HFF-Myc (cell line): ENCODE measurements around the gene ALK.

Source experiments
- DNase-seq: peaks from one replicate; pipeline ENCODE4 v3.0.0-alpha.2; 2011; ENCODE audit warnings: low read depth; ENCODE audit errors: extremely low read depth
- H3K4me3 ChIP-seq: replicated peaks from 2 replicates; pipeline ENCODE4 v1.5.1; 2011; ENCODE audit warnings: low read depth, mild to moderate bottlenecking, control low read depth, low read length
- TF ChIP-seq, protein P1 (sequence below): IDR thresholded peaks from 2 replicates; pipeline ENCODE4 v1.5.1; 2012; ENCODE audit warnings: mild to moderate bottlenecking, low read depth, low read length, control low read depth; ENCODE audit errors: missing control alignments

ALK gene

DNA sequence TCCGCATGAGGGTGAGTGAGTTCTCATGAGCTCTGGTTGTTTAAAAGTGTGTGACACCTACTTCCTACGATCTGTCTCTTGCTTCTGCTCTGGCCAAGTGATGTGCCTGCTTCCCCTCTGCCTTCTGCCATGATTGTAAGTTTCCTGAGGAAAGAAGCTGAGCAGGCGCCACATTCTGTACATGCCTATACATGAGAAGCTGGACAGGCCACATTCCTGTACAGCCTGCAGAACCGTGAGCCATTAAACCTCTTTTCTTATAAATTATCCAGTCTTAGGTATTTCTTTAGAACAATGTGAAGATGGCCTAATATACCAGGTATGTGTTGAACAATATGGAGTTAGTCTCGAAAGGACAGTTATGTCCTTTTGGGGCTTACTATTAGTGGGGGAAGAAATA is 281.0 kb downstream of the ALK start:
- no peak for DNase-seq
- H3K4me3 ChIP-seq = no peak overlapping the region
- TF ChIP-seq, protein P1, sequence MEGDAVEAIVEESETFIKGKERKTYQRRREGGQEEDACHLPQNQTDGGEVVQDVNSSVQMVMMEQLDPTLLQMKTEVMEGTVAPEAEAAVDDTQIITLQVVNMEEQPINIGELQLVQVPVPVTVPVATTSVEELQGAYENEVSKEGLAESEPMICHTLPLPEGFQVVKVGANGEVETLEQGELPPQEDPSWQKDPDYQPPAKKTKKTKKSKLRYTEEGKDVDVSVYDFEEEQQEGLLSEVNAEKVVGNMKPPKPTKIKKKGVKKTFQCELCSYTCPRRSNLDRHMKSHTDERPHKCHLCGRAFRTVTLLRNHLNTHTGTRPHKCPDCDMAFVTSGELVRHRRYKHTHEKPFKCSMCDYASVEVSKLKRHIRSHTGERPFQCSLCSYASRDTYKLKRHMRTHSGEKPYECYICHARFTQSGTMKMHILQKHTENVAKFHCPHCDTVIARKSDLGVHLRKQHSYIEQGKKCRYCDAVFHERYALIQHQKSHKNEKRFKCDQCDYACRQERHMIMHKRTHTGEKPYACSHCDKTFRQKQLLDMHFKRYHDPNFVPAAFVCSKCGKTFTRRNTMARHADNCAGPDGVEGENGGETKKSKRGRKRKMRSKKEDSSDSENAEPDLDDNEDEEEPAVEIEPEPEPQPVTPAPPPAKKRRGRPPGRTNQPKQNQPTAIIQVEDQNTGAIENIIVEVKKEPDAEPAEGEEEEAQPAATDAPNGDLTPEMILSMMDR = no peak

DNA sequence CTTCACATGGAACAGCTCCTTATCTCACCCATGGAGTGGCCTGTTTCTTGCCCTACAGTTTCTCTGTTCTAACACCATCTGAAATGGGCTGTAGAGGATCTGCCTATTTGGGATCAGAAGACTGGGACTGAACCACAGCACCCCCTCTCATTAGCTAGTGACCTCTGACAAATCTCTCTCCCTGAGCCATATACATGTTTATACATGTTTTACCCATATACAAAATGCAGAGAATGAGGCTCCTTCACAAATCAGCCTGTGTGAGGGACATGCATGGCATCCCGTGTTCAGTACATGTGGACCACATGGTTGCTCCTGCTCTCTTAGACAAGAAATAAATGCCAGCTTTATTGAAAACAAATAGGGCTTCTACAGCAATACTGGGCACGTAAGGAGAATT is 282.7 kb downstream of the ALK start:
- DNase-seq = no peak
- no peak overlapping the region for H3K4me3 ChIP-seq
- TF ChIP-seq, protein P1 = no peak

DNA sequence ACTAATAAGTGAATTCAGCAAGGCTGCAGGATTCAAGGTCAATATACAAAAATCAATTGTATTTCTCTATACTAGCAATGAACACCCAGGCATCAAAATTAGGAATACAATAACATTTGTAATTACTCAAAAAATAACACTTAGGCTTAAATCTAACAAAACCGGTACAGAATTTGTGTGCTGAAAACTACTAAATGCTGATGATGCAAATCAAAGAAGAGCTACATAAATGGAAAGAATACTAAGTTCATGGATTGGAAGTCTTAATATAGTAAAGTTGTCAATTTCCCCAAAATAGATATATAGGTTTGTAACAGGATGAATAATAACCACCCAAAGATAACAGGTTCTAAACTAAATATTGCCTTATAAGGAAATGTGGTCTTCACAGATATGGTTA is 286.5 kb downstream of the ALK start:
- TF ChIP-seq, protein P1 = no peak
- no peak overlapping the region for H3K4me3 ChIP-seq
- no peak for DNase-seq

DNA sequence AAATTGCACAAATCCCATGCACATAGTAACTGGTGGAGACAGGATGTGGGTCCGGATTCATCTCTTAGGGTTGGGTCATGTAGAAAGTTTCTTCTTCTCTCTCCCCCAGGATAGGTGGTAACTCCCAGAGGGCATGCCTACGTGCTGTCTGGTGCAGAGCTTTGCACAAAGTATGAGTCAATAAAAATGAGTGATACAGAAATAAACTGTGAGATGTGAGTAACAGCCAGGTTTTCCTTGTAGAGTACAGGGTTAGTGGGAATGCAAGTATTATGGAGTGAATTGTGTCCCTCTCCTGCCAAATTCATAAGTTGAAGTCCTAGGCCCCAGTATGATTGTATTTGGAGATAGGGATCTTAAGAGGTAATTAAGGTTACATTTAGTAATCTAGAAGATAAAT is 289.4 kb downstream of the ALK start:
- DNase-seq = no peak
- TF ChIP-seq, protein P1 = no peak
- H3K4me3 ChIP-seq = no peak overlapping the region

DNA sequence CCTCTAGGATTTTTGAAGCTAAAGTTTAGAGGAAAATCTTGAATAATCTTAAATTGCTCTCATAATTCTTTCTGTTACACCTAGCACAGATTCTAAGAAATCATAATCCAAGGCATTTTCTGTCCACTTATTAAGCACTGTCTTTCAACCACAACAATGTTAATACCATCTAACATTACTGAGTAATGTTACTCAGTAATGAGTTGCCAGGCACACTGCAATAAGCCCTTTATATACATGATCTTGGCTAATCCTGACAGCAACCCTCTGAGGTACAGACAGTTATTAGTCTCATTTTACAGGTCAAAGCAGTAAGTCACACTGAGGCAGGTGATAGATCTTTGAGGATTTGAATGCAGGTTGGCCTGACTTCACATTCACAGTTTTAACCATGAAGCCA is 291.9 kb downstream of the ALK start:
- no peak overlapping the region for H3K4me3 ChIP-seq
- DNase-seq = no peak
- TF ChIP-seq, protein P1 = no peak

DNA sequence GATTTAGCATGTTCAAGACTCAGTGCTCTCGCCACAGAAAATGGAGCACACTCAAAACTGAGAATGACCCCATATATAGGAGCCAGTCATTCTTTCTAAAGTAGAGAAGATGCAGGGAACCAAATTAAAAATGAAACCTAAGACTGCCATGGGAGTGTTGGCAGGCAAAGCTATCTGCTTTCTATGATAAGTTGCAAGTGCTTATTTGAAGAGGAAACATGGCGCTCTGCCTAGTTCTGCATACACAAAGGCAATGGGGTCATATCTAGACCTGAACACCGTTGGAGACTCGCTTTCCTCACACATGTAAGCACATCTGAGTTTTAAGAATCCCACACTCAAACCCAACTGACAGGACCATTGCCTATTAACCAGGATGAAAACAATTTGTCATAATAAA is 292.5 kb downstream of the ALK start:
- TF ChIP-seq, protein P1 = no peak
- DNase-seq = no peak
- no peak overlapping the region for H3K4me3 ChIP-seq

DNA sequence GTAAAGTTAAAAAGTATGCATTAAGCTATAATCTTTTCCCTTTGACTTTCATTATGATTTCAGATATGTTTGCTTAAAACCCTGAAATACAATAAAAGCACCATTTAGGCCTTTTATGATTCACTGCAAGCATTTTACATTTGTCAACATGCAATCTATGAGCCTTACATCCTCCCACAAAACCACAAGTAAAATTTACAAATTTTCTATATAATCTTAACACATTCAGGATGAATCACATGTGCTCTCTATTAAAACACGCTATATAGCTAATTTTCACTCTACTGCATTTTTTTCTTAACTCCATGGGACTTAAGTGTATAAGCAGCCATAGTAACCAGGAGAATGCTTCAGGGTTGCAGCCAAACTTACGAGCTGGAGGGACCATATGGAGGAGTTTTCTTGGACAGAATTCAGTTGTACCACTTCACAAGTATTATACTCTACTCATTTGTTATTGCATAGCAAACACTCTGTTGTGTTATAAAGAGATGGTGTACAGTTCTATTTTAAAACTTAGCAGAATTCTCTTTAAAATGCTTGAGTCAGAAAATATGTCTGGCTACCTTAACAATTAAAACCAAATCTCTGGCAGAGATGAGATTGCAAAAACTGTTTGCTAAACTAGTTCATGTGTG is 293.2 kb downstream of the ALK start:
- TF ChIP-seq, protein P1 = no peak
- DNase-seq = no peak
- H3K4me3 ChIP-seq = no peak overlapping the region
